Body of pancreas (tissue), 4 donors: ENCODE results near the gene CBFB.

Experiments
- CTCF ChIP-seq, 7 experiments: fragments of 450-650 bp in 4 of 7; fragments of 200-600 bp in 3 of 7; sonication (generic) in 3 of 7; IDR thresholded peaks; one replicate each; pipeline ENCODE4 v1.5.1; 2016 to 2019; ENCODE audit warnings: antibody characterized with exemption in 7 of 7
- POLR2A ChIP-seq, 3 donors: fragments of 450-650 bp; IDR thresholded peaks; one replicate each; pipeline ENCODE4 v1.6.1; 2016; ENCODE audit warnings: antibody characterized with exemption in 3 of 3, mild to moderate bottlenecking in 2 of 3

- TF ChIP-seq POLR2A (IDR thresholded peaks at IDR 0.05) (no peak), CTCF (IDR thresholded peaks at IDR 0.05) (no peak)
These were observed 88.8 kb downstream of the CBFB start for GRCh38 chr16:67117716-67118115.
